Suppressor macrophage treated with lipopolysaccharide for 1 hour (primary cell): ENCODE measurements around the gene DRAP1.
"Not testable (repeated sequence)": the region's sequence is repeated elsewhere in the genome, so short reads cannot be mapped to it uniquely, and the experiment has no call there.

Experiments used
- DNase-seq, 3 donors: peaks; one replicate each; pipeline ENCODE4 v3.0.0-alpha.2; 2020 to 2022

The DRAP1 gene

DNA sequence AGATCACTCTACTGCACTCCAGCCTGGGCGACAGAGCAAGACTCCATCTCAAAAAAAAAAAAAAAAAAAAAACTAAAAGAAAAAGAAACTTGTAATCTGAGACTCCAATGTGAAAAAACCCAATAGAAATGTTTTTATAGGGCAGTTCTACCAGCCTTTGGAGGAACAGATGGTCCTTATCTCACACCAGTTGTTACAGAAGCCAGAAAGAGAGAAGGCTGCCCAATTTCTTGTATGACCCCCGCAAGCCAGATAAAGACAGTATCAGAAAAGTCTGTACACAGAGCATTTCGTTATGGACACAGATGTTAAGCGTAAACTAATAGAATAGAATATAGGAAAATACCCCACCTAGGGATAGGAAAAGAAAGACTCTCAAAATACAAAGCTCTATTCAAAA, 14.8 kb downstream of the DRAP1 start:
- no peak for DNase-seq

GRCh38 chr11:65937766-65938165, 18.5 kb downstream of the DRAP1 start:
- no peak for DNase-seq

DNA sequence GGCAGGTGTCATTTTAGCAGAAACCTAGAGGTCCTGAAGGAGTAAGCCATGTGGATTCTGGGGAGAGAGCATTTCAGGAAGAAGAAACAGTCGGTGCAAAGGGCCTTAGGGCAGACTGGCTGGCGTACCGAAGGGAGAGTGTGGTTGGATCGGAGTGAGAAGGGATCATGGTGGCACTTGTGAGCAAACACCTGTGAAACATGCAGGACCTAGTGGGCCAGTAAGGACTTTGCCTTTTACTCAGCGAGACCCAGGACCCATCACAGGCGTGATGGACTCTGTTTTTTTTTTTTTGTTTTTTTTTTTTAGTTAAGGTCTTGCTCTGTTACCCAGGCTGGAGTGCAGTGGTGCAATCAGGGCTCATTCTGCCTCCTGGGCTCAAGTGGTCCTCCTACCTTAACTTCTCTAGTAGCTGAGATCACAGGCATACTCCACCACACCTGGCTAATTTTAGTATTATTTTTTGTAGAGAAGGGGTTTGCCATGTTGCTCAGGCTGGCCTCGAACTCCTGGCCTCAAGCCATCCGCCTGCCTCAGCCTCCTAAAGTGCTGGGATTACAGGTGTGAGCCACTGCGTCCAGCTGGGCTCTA, 22.6 kb downstream of the DRAP1 start:
- no peak for DNase-seq

DNA sequence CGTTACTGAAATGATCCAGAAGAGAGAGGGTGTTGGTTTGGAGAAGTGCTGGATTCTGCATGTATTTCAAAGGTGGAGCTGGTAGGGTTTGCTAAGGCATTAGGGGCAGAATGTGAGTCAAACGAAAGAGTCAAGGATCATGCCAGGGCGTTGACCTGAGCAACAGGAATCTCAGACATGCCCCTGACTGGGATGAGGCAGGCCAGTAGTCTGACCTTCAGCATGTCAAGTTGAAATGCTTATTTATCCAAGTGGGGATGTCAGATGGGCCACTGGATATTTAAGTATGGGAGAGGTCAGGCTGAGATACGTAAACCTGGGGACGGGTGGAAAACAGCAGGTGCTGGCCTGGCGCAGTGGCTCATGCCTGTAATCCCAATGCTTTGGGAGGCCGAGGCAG, 23.3 kb downstream of the DRAP1 start:
- DNase-seq: no peak

GRCh38 chr11:65944191-65944590, 25.0 kb downstream of the DRAP1 start:
- DNase-seq: no peak

- no peak for DNase-seq
These were observed 25.5 kb downstream of the DRAP1 start for GRCh38 chr11:65944767-65945166.

DNA sequence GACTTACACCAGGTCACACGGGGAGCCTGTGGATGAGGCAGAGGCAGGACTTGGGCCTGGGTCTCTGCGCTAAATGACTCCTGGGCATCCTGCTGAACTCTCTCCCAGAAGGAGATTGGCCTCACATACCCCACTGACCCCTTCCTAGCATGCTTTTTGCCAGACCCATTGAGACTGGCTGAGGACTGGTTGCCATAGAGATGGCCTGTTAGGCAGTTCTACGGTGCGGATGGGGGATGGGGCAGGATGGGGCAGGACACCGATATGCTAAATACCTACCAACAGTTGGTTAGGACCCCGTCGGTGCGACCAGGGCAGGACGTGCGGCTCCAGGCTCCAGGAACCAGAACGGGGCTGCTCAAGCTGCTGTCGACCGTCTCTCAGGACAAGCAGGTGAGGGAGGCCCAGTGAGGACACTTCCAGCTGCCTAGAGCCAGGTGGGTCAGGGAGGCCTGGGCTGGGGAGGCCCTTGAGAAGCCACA, 26.2 kb downstream of the DRAP1 start, which contains the start of gene TSGA10IP:
TSS of gene TSGA10IP (plus strand) at position 51 of the 482 bp plus-strand sequence. CDS start at position 247, 196 bp downstream.
- DNase-seq: no peak

DNA sequence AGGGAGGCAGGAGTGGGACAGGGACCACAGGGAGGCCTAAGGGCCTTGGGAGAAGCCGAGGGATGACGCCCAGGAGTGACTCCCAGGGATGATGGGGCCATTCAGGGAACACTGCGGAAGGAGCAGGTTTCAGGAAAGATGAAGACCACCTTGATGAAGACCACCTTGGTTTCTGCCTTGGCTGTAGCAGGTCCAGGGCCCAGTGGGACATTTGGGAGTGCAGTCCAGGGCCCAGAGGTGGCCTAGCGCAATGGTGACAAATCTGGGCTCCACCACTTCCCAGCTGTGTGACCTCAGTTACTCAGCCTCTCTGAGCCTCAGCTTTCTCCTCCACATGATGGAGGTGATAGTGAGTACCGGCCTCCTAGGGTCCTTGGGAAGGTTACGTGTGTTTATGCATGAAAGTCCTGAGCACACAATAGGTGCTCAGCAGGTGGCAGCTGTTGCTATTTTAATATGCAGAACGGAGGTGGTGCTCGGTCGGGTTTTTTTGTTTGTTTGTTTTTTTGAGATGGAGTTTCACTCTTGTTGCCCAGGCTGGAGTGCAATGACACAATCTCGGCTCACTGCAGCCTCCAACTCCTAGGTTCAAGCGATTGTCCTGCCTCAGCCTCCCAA, 26.8 kb downstream of the DRAP1 start:
- no peak for DNase-seq

DNA sequence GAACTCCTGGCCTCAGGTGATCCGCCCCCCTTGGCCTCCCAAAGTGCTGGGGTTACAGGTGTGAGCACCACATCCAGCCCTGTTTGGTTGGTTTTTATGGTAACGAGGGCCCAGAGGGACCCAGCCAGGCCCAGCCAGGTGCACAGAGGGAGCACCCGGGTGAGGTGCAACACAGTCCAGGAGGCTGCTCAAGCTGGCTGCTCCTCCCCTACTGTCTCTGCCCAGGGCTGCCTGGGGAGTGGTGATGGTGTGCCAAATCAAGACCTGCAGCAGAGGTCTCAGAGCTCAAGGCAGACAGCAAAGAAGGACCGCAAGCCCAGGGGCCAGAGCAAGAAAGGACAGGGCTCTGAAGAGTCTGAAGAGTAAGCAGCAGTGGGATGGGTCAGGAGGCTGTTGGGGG, 27.4 kb downstream of the DRAP1 start:
- no peak for DNase-seq

- DNase-seq: no peak
These were observed 27.9 kb downstream of the DRAP1 start for GRCh38 chr11:65947133-65947532.

DNA sequence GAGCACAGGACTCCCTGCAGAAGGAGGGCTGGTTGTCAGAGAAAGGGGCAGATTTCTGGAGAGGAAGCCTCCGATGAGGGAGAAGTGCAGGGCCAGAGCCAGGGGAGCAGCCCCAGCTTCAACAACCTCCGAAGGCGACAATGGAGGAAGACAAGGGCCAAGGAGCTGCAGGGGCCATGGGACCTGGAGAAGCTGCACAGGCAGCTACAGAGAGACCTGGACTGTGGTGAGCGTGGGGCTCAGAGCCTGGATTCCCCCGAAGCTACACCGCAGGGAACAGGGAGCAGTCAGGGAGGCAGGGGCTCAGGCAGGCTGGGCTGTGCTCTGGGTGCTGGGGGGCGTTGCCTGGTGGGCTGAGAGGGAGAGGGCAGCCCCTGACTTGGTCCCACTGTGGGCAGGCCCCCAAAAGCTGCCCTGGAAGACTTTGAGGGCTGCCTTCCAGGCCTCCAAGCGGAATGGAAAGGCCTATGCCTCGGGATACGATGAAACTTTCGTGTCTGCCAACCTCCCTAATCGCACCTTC, 28.4 kb downstream of the DRAP1 start:
- no peak for DNase-seq

GRCh38 chr11:65950711-65951110, 31.5 kb downstream of the DRAP1 start:
- DNase-seq: not testable (repeated sequence)

- DNase-seq: not testable (repeated sequence)
These were observed 32.4 kb downstream of the DRAP1 start for GRCh38 chr11:65951641-65952040.

GRCh38 chr11:65952052-65952521, 32.9 kb downstream of the DRAP1 start:
- DNase-seq: no peak

DNA sequence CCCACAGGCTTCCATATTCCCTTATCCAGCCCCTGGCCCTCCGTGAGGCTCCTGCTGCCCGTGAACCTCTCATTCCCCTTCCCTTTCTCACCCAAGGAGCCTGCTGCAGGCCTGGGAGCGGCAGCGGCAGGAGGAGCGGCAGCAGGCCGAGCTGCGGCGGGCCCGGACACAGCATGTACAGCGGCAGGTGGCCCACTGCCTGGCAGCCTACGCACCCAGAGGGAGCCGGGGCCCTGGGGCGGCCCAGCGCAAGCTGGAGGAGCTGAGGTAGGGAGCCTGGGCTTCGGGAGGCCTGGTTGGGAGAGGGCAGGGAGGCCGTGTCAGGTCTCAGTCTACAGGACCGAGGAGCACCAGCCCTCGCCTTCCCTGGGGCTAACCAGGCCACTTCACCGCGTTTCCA, 34.2 kb downstream of the DRAP1 start:
- DNase-seq: no peak

DNA sequence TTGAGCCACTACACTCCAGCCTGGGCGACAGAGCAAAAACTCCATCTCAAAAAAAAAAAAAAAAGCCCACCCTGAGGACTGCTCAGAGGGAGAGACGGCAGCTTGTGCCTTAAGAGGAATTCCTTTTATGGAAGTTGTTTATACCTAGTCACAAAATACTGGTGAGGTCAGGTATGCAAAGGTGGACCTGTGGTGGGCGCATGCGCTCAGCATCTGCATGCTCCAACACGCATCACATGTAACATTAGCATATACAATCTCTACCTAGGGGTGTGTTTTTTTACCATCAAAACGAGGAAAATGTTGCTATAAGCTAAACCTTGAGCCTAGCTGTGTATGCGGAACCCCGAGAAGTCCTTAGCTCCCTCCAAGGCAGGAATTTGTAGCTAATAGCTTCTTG, 35.5 kb downstream of the DRAP1 start:
- no peak for DNase-seq

DNA sequence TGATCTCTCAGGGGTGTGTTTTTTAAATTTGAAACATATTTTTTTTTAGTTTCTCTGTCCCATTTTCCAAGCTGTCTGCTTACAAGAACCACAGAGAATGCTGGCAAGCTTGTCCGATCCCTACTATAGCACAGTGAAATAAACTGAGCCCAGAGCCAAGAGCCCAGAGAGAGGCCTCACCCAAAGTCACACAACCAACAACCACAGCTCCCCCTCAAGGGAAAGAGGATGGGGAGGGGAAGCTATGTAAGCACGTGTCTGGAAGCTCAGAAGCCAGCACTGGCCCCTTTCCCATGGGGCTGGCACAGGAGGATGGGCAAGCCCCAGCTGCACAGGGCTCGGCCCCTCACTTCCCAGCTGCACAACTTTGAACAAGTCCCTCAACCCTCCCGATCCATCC, 39.1 kb downstream of the DRAP1 start:
- no peak for DNase-seq

GRCh38 chr11:65958774-65959420, 39.7 kb downstream of the DRAP1 start:
- DNase-seq: no peak

GRCh38 chr11:65960824-65961266, 41.6 kb downstream of the DRAP1 start:
- DNase-seq: no peak

DNA sequence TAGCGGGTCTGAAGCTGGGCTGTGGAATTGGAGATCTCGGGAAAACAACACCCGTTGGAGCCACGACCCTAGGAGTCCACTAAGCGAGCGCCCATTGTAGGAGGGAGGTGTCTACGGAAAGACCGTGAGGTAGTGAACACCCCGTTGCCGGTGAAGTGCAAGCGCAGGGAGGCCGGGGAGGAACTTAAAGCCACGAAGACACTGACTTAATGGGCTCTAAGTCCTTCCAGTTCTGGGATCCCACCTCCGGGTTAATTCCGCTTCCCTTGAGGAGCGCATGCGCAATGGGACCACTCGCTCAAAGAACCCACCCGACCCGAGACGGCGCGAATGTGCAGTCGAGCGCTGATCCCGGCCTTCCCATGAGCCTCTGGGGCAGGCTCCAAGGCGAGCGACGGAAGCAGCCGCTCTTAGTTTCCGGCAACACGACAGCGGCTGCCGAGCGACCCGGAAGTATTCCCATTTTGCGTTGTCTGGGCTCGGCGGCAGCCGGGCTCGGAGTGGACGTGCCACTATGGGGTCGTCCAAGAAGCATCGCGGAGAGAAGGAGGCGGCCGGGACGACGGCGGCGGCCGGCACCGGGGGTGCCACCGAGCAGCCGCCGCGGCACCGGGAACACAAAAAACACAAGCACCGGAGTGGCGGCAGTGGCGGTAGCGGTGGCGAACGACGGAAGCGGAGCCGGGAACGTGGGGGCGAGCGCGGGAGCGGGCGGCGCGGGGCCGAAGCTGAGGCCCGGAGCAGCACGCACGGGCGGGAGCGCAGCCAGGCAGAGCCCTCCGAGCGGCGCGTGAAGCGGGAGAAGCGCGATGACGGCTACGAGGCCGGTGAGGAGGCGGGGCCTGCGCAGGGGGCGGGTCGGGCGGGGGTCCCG, 42.3 kb downstream of the DRAP1 start, which contains the start of gene SART1:
TSS of gene SART1 (plus strand) at position 468 of the 874 bp plus-strand sequence. CDS start at position 515, 47 bp downstream.
- DNase-seq: peak; percentile 98 to 99 (median 99)

DNA sequence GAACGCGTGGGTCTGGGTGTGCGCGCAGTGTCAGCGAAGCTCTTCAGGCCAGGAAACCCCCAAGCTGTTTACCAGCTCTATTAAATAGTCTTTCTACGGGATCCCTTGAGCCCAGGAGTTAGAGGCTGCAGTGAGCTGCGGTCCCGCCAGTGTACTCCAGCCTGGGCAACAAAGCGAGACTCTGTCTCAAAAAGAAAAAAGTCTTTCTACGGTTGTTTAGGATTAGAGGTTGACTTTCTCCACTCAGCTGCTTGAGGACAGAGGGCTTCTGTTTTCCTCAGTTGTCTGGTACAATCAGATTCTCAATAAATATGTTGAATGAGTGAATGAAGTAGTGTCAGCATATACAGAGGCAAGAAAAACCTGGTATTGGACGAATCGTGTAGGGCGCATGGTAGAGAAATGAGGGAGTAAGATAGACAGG, 42.9 kb downstream of the DRAP1 start:
- DNase-seq: no peak

GRCh38 chr11:65964906-65965305, 45.7 kb downstream of the DRAP1 start:
- DNase-seq: no peak
